K562 (cell line): ENCODE measurements around the gene TRIM47. TPM values are rescaled to one million over a fixed set of nuclear protein-coding genes. Genes with fewer than 3 reads are reported as not detected.

Source experiments
- ARID1B ChIP-seq: fragments of 450-650 bp; IDR thresholded peaks from 2 replicates; pipeline ENCODE4 v1.6.1; 2016; ENCODE audit warnings: antibody characterized with exemption, mild to moderate bottlenecking, inconsistent platforms
- EP400 ChIP-seq: fragments of 450-650 bp; IDR thresholded peaks from 2 replicates; pipeline ENCODE4 v1.6.1; 2017; ENCODE audit warnings: antibody characterized with exemption, mild to moderate bottlenecking, moderate library complexity
- JUND ChIP-seq, 2 experiments: IDR thresholded peaks; 2 replicates in 1 of 2; 3 replicates in 1 of 2; pipeline ENCODE4 v1.6.1; 2011; ENCODE audit warnings: borderline replicate concordance in 2 of 2, low read depth in 2 of 2, low read length in 2 of 2, improper control_type of control experiment in 1 of 2, missing biosample characterization in 1 of 2, missing genetic modification characterization in 1 of 2, missing genetic modification reagents in 1 of 2
- KAT8 ChIP-seq: fragments of 450-650 bp; IDR thresholded peaks from 2 replicates; pipeline ENCODE4 v1.6.1; 2016; ENCODE audit warnings: low read depth, mild to moderate bottlenecking
- NFYB ChIP-seq: IDR thresholded peaks from 2 replicates; pipeline ENCODE4 v1.6.1; 2011; ENCODE audit warnings: mild to moderate bottlenecking, moderate library complexity; ENCODE audit not compliant: insufficient read length; ENCODE audit errors: extremely low read depth
- PCBP2 ChIP-seq: fragments of 200-400 bp; formaldehyde crosslinking; IDR thresholded peaks from 2 replicates; pipeline ENCODE4 v1.6.1; 2018; ENCODE audit warnings: low read length, low read depth, mild to moderate bottlenecking, moderate library complexity; ENCODE audit not compliant: poor library complexity, severe bottlenecking
- SP2 ChIP-seq: IDR thresholded peaks from 2 replicates; pipeline ENCODE4 v1.6.1; 2011; ENCODE audit warnings: mild to moderate bottlenecking, low read depth, low read length, moderate library complexity; ENCODE audit not compliant: poor library complexity, severe bottlenecking; ENCODE audit errors: extremely low read depth
- SRSF7 ChIP-seq: fragments of 200-400 bp; formaldehyde crosslinking; optimal IDR thresholded peaks from 2 replicates; pipeline ENCODE3; 2017; ENCODE audit warnings: mild to moderate bottlenecking, low read depth, low read length
- STAG1 ChIP-seq: sonication (generic); formaldehyde crosslinking; IDR thresholded peaks from 2 replicates; pipeline ENCODE4 v1.5.0; 2020; ENCODE audit warnings: missing genetic modification reagents, borderline replicate concordance
- ZNF146 ChIP-seq: IDR thresholded peaks from one replicate; pipeline ENCODE4 v1.6.1; 2018; ENCODE audit warnings: missing compliant biosample characterization; ENCODE audit not compliant: unreplicated experiment
- ZNF316 ChIP-seq: fragments of 450-650 bp; IDR thresholded peaks from 2 replicates; pipeline ENCODE4 v1.6.1; 2016
- polyA plus RNA-seq, 8 experiments: library from polyadenylated mRNA; depleted of rRNA in 4 of 8; stranded (reverse) in 5 of 8; unstranded in 3 of 8; fragments of >200 nt; fragmentation: Nextera tagmentation in 2 of 8; fragmentation: Illumina TruSeq in 1 of 8; extraction: Ambion mirVana in 2 of 8; extraction: Trizol in 1 of 8; gene quantifications; 2 replicates each; pipeline versions ENCODE4 v1.2.1 to v1.2.3, GENCODE V29; 2011 to 2014; ENCODE audit warnings: inconsistent platforms in 1 of 8, missing spikeins in 1 of 8
- total RNA-seq, 7 experiments: library from RNA; depleted of rRNA in 6 of 7; stranded (reverse); fragments of >200 nt in 6 of 7; fragmentation: Illumina TruSeq in 2 of 7; extraction: Trizol in 2 of 7; gene quantifications; 2 replicates each; pipeline versions ENCODE4 v1.2.1 to v1.2.3, GENCODE V29; 2011 to 2021; ENCODE audit warnings: low replicate concordance in 1 of 7
- TF ChIP-seq, protein P1 (sequence below), 2 experiments: fragments of 450-650 bp; formaldehyde crosslinking in 1 of 2; IDR thresholded peaks; 2 replicates each; pipeline versions ENCODE4 v1.4.0 to v1.6.1; 2014 to 2020; ENCODE audit warnings: mild to moderate bottlenecking in 2 of 2, borderline replicate concordance in 1 of 2, low read depth in 1 of 2
- TF ChIP-seq, protein P2 (sequence below): sonication (generic); formaldehyde crosslinking; IDR thresholded peaks from 2 replicates; pipeline ENCODE4 v1.9.0; 2022; ENCODE audit warnings: mild to moderate bottlenecking, missing genetic modification reagents
- TF ChIP-seq, protein P3 (sequence below): sonication (generic); formaldehyde crosslinking; IDR thresholded peaks from 2 replicates; pipeline ENCODE4 v1.8.1; 2023; ENCODE audit warnings: mild to moderate bottlenecking, missing genetic modification reagents
- TF ChIP-seq, protein P4 (sequence below): fragments of 450-650 bp; IDR thresholded peaks from 2 replicates; pipeline ENCODE4 v1.6.1; 2016

Gene TRIM47
- total and polyA plus RNA-seq, 9 of the 15 experiments (the other 6 are each of a cell fraction or from before 2014, with no cell fraction given) = 0.56 to 6.1 (median 3.2) TPM

DNA sequence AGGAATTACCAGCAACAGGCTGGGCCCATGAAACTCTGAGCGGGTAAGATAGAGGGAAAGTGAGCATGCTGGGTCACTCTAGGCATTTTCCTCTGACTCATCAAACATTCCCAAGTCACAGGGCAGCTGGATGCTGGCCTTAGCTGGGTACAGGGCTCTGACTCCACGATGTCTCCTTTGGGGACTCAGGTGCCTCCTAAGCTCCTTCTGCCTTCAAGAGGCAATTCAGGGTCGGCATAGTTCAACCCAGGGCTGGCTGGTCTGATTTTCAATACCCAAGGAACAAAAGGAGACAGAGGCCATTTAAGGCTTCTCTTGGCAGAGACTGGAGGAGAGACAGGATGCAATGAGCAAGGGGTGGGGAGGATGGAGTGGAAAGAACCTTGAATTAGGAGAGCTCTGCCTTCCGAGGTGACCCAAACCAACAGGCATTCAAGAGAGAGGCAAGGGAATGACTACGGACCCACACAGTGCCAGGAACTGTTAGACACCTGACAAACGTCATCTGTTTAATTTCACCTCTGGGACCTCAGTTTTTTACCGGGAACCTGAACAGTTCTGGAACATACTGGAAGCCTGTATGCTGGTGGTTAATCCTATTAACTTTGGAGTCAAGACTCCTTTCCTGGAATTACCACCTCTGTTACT lies 24.2 kb downstream of the TRIM47 start (continued):
- TF ChIP-seq, protein P1, sequence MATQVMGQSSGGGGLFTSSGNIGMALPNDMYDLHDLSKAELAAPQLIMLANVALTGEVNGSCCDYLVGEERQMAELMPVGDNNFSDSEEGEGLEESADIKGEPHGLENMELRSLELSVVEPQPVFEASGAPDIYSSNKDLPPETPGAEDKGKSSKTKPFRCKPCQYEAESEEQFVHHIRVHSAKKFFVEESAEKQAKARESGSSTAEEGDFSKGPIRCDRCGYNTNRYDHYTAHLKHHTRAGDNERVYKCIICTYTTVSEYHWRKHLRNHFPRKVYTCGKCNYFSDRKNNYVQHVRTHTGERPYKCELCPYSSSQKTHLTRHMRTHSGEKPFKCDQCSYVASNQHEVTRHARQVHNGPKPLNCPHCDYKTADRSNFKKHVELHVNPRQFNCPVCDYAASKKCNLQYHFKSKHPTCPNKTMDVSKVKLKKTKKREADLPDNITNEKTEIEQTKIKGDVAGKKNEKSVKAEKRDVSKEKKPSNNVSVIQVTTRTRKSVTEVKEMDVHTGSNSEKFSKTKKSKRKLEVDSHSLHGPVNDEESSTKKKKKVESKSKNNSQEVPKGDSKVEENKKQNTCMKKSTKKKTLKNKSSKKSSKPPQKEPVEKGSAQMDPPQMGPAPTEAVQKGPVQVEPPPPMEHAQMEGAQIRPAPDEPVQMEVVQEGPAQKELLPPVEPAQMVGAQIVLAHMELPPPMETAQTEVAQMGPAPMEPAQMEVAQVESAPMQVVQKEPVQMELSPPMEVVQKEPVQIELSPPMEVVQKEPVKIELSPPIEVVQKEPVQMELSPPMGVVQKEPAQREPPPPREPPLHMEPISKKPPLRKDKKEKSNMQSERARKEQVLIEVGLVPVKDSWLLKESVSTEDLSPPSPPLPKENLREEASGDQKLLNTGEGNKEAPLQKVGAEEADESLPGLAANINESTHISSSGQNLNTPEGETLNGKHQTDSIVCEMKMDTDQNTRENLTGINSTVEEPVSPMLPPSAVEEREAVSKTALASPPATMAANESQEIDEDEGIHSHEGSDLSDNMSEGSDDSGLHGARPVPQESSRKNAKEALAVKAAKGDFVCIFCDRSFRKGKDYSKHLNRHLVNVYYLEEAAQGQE (IDR thresholded peaks at IDR 0.05; ENCODE audit: borderline replicate concordance) = no peak
- TF ChIP-seq, protein P1 (CRISPR knock-in tag; IDR thresholded peaks at IDR 0.05; ENCODE audit: low read depth) = no peak
- TF ChIP-seq ZNF316 (peak; percentile 60), KAT8 (no peak), JUND (IDR thresholded peaks at IDR 0.05; ENCODE audit: borderline replicate concordance, low read depth, low read length) (peak; percentile 34; the same call in 1 of the 2 replicates), JUND (tag; IDR thresholded peaks at IDR 0.05; ENCODE audit: borderline replicate concordance, low read depth, low read length) (no peak), STAG1 (CRISPR knock-in tag) (no peak), EP400 (no peak), ARID1B (0 out of 2 replicates have a peak, but pooled peaks have one; percentile 14), PCBP2 (no peak), SP2 (no peak), SRSF7 (no peak), NFYB (no peak), ZNF146 (CRISPR knock-in tag) (no peak)
- TF ChIP-seq, protein P2, sequence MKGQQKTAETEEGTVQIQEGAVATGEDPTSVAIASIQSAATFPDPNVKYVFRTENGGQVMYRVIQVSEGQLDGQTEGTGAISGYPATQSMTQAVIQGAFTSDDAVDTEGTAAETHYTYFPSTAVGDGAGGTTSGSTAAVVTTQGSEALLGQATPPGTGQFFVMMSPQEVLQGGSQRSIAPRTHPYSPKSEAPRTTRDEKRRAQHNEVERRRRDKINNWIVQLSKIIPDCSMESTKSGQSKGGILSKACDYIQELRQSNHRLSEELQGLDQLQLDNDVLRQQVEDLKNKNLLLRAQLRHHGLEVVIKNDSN (CRISPR knock-in tag) = no peak
- TF ChIP-seq, protein P3, sequence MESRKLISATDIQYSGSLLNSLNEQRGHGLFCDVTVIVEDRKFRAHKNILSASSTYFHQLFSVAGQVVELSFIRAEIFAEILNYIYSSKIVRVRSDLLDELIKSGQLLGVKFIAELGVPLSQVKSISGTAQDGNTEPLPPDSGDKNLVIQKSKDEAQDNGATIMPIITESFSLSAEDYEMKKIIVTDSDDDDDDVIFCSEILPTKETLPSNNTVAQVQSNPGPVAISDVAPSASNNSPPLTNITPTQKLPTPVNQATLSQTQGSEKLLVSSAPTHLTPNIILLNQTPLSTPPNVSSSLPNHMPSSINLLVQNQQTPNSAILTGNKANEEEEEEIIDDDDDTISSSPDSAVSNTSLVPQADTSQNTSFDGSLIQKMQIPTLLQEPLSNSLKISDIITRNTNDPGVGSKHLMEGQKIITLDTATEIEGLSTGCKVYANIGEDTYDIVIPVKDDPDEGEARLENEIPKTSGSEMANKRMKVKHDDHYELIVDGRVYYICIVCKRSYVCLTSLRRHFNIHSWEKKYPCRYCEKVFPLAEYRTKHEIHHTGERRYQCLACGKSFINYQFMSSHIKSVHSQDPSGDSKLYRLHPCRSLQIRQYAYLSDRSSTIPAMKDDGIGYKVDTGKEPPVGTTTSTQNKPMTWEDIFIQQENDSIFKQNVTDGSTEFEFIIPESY (CRISPR knock-in tag) = no peak
- TF ChIP-seq, protein P4, sequence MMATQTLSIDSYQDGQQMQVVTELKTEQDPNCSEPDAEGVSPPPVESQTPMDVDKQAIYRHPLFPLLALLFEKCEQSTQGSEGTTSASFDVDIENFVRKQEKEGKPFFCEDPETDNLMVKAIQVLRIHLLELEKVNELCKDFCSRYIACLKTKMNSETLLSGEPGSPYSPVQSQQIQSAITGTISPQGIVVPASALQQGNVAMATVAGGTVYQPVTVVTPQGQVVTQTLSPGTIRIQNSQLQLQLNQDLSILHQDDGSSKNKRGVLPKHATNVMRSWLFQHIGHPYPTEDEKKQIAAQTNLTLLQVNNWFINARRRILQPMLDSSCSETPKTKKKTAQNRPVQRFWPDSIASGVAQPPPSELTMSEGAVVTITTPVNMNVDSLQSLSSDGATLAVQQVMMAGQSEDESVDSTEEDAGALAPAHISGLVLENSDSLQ = no peak
